Activated T-cell treated with anti-CD3 and anti-CD28 coated beads, Interleukin-2, amount 50 U/mL, for 24 hours (primary cell): Measurements from ENCODE around the gene FBXO44.

Experiments
- DNase-seq: peaks from one replicate; pipeline ENCODE4 v3.0.0-alpha.2; 2020
- H3K27ac Mint-ChIP-seq: 2 replicates; pipeline ENCODE4 v1.8.0; 2020; ENCODE audit warnings: mild to moderate bottlenecking, mixed read lengths
- H3K27me3 Mint-ChIP-seq: 2 replicates; pipeline ENCODE4 v1.8.0; 2020; ENCODE audit warnings: mixed read lengths
- H3K36me3 Mint-ChIP-seq: 2 replicates; pipeline ENCODE4 v1.8.0; 2020; ENCODE audit warnings: low read depth, mixed read lengths
- H3K4me1 Mint-ChIP-seq: 2 replicates; pipeline ENCODE4 v1.8.0; 2020; ENCODE audit warnings: low read depth, mixed read lengths
- H3K4me3 Mint-ChIP-seq: 2 replicates; pipeline ENCODE4 v1.8.0; 2020; ENCODE audit warnings: mild to moderate bottlenecking, moderate library complexity, mixed read lengths
- H3K9me3 Mint-ChIP-seq: 2 replicates; pipeline ENCODE4 v1.8.0; 2020; ENCODE audit warnings: mixed read lengths

Gene FBXO44

DNA sequence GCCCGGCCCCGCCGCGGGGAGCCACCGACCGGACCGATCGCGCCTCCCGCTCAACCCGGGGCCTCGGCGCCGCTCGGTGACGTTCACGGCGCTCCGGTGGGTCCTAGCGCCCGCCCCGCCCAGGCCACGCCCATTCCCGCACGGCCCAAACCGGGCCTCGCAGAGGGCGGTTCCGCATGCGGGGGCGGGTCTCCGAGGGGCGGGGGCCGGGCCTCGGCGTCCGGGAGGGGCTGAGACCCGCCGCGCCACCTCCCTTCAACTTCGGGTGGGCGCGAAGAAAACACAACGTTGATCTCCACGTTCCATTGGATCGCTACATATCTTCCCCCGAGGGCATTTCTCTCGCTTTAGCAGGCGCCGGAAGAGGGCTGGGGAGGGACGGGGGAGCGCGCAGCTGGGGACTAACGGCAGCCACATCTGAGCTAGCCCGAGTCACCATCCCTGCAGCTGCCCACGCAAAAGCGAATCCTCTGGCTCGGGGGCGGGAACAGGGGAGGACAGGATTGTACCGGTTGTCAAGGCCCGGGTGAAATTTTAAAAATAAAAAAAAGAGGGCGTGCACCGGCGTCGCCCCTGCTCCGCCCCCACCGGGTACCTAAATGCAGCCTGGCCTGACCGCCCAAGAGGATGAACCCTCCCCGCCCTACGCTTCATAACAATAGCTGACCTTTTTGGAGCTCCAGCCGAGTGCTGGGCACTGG is 26.5 kb downstream of the FBXO44 start, which contains the start of gene MAD2L2:
Gene MAD2L2 (minus strand): TSS at position 78 of the 701 bp plus-strand sequence. CDS start 547 bp downstream, outside the sequence.
- H3K36me3 Mint-ChIP-seq: peaks cover 29% of the 10 kb centered on the region
- DNase-seq: peak; percentile 95
- peak within 1 kb of the TSS; percentile 95 for H3K27ac Mint-ChIP-seq
- H3K9me3 Mint-ChIP-seq: no peaks in the 10 kb centered on the region
- peaks cover 19% of the 10 kb centered on the region for H3K4me1 Mint-ChIP-seq
- H3K4me3 Mint-ChIP-seq: peak within 1 kb of the TSS; percentile 87
- peaks cover 2% of the 10 kb centered on the region for H3K27me3 Mint-ChIP-seq

- DNase-seq: no peak
- Mint-ChIP-seq H3K4me3 (peak overlapping the region; percentile 87), H3K27me3 (peaks cover 3% of the 10 kb centered on the region), H3K36me3 (peaks cover 21% of the 10 kb centered on the region), H3K4me1 (peaks cover 19% of the 10 kb centered on the region), H3K9me3 (no peaks in the 10 kb centered on the region), H3K27ac (no peak overlapping the region)
Observed at GRCh38 chr1:11682287-11682771, 27.7 kb downstream of the FBXO44 start.

GRCh38 chr1:11682799-11683198 is 28.1 kb downstream of the FBXO44 start:
- Mint-ChIP-seq H3K27ac (no peak overlapping the region), H3K9me3 (no peaks in the 10 kb centered on the region), H3K4me3 (no peak overlapping the region), H3K36me3 (peaks cover 16% of the 10 kb centered on the region), H3K4me1 (peaks cover 19% of the 10 kb centered on the region), H3K27me3 (peaks cover 6% of the 10 kb centered on the region)
- no peak for DNase-seq

- H3K27ac Mint-ChIP-seq: no peak overlapping the region
- H3K4me1 Mint-ChIP-seq: peaks cover 16% of the 10 kb centered on the region
- H3K36me3 Mint-ChIP-seq: peaks cover 9% of the 10 kb centered on the region
- no peak for DNase-seq
- H3K4me3 Mint-ChIP-seq: no peak overlapping the region
- H3K9me3 Mint-ChIP-seq: no peaks in the 10 kb centered on the region
- peaks cover 14% of the 10 kb centered on the region for H3K27me3 Mint-ChIP-seq
Observed at GRCh38 chr1:11684070-11684469, 29.4 kb downstream of the FBXO44 start.

DNA sequence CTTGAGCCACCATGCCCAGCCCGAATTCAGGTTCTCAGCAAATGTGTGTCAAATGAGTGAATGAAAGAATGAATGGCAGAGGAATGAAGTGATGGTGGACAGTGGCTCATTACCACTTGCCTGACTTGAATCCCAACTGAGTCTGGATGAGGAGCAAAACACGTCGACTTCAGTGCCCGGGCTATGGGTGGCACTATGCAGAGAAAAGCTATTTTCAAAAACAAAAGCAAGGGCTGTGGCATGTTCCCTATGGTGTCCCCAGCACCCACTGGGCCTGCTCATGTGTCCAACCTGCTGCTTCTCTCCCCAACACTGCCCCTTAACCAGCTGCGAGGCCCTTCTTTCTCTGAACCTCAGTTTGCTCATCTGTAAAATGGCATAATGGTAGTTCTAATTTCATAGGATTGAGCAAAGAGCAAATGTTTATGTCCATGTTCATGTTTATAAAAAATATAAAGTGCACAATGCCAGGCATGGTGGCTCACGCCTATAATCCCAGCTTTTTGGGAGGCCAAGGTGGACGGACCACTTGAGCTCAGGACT is 30.6 kb downstream of the FBXO44 start:
- Mint-ChIP-seq H3K36me3 (peaks cover 5% of the 10 kb centered on the region), H3K4me3 (no peak overlapping the region), H3K4me1 (peaks cover 9% of the 10 kb centered on the region), H3K27ac (no peak overlapping the region), H3K9me3 (no peaks in the 10 kb centered on the region), H3K27me3 (peaks cover 22% of the 10 kb centered on the region)
- no peak for DNase-seq

GRCh38 chr1:11688506-11688905 is 33.8 kb downstream of the FBXO44 start:
- Mint-ChIP-seq H3K4me1 (peaks cover 21% of the 10 kb centered on the region), H3K4me3 (no peak overlapping the region), H3K27me3 (peaks cover 43% of the 10 kb centered on the region), H3K27ac (no peak overlapping the region), H3K36me3 (no peaks in the 10 kb centered on the region), H3K9me3 (no peaks in the 10 kb centered on the region)
- no peak for DNase-seq

DNA sequence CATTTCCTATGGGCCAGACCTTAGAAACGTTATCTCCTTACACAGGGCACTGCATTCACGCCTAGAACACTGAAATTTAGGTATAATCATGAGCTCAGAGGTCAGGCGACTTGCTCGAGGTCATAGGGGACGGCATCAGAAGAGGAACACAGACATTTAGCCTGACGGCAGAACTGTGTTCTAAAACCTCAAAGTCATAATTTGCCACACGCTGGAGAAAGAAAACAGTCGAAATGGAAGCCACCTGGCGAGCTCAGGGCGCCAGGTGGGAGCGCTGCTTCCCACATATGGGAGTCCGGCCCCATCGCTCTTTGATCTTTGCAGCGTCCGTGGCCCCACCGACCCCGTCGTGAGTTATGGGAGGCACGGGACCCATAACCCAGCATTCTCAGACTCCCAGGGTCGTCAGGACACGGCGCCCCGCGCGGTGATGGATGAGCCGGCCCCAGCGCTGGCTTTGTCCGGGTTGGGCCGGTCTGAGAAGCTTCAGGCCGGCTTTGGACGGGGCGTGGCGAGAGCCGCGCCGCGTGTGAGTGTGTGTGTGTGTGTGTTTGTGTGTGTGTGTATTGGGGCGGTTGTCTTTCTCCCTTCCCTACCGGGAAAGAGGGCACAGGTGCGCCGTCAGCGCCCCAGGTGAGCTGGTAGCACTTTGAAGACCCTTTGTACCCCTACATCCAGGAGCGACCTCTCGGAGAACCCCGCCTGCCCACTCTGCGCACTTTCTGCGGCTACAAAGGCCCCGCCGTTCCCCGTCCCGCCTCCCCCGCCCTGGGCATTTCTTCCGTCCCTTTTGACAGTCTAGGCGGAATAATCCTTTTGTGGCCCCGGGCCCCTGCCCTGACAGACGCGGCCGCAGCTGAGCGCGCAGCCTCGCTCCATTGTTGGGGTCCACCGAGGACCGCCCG is 36.0 kb downstream of the FBXO44 start:
- no peak overlapping the region for H3K27ac Mint-ChIP-seq

DNA sequence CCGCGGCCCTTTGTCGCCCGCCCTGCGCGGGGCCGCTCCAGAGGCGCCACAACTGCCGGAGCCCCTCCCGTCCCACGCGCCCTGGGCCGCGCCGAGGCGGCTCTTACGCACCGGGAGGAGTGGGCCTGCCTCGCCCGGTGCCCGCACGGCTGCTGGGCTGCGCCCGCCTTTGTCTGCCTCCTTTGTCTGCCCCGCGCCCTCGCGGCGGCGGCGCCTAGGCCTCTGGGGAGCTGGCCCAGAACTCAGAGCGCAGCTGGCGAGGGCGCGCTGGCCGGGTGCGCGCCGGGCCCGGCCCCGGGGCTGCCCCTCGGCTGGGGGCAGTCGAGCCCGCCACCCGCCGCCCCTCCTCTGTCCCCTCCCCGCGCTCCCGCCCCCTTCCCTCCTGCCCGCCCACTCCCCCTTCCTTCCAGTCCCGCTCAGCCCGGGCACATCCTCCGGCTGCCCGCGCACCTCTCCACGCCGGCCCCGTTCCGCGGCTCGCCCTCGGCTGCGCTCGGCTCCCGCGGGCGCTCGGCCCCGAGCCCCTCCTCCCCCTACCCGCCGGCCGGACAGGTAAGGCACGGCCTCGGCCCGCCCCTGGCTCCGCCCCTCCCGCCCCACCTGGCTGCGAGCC is 36.7 kb downstream of the FBXO44 start, which contains the start of gene DRAXIN:
Gene DRAXIN (plus strand): TSS at position 409 of the 613 bp plus-strand sequence. CDS start 14,549 bp downstream, outside the sequence.
- no peak within 1 kb of the TSS for H3K27ac Mint-ChIP-seq
- H3K4me3 Mint-ChIP-seq: peak within 1 kb of the TSS; percentile 59
- DNase-seq: peak; percentile 41
- peaks cover 23% of the 10 kb centered on the region for H3K4me1 Mint-ChIP-seq
- peaks cover 46% of the 10 kb centered on the region for H3K27me3 Mint-ChIP-seq
- no peaks in the 10 kb centered on the region for H3K9me3 Mint-ChIP-seq
- no peaks in the 10 kb centered on the region for H3K36me3 Mint-ChIP-seq

More for the DNA sequence above, 36.0 kb downstream of the FBXO44 start:
- no peaks in the 10 kb centered on the region for H3K9me3 Mint-ChIP-seq
- DNase-seq: no peak
- H3K4me1 Mint-ChIP-seq: peaks cover 23% of the 10 kb centered on the region
- H3K27me3 Mint-ChIP-seq: peaks cover 49% of the 10 kb centered on the region
- peak overlapping the region; percentile 46 for H3K4me3 Mint-ChIP-seq
- H3K36me3 Mint-ChIP-seq: no peaks in the 10 kb centered on the region

- peak overlapping the region; percentile 59 for H3K4me3 Mint-ChIP-seq
- H3K27me3 Mint-ChIP-seq: peaks cover 46% of the 10 kb centered on the region
- H3K4me1 Mint-ChIP-seq: peaks cover 23% of the 10 kb centered on the region
- no peaks in the 10 kb centered on the region for H3K36me3 Mint-ChIP-seq
- DNase-seq: peak; percentile 37
- H3K9me3 Mint-ChIP-seq: no peaks in the 10 kb centered on the region
- no peak overlapping the region for H3K27ac Mint-ChIP-seq
Observed at GRCh38 chr1:11691928-11692711, 37.4 kb downstream of the FBXO44 start.

GRCh38 chr1:11693024-11693590 is 38.4 kb downstream of the FBXO44 start:
- H3K27me3 Mint-ChIP-seq: peaks cover 40% of the 10 kb centered on the region
- no peak overlapping the region for H3K27ac Mint-ChIP-seq
- H3K9me3 Mint-ChIP-seq: no peaks in the 10 kb centered on the region
- H3K36me3 Mint-ChIP-seq: no peaks in the 10 kb centered on the region
- peak; percentile 59 for DNase-seq
- H3K4me3 Mint-ChIP-seq: no peak overlapping the region
- peaks cover 27% of the 10 kb centered on the region for H3K4me1 Mint-ChIP-seq

DNA sequence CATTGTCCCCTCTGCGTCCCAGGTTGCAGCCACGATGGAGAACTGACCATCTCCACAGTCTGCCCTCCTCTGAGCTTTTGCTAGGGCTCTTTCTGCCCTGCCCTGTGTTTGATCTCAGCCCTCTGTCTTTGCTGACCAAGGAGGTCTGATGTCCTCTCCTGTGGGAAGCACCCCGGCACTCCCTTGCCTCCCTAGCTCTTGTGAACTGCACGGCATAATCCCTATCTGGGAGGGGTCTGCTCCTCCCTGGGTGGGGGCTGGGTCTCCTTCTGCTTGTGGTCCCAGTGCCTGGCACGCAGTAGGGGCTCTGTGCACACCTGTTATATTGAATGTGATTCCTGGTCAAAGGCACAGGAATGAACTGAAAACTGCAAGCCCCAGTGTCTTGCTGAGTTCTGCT is 39.2 kb downstream of the FBXO44 start:
- peaks cover 35% of the 10 kb centered on the region for H3K27me3 Mint-ChIP-seq
- no peak overlapping the region for H3K27ac Mint-ChIP-seq
- DNase-seq: no peak

DNA sequence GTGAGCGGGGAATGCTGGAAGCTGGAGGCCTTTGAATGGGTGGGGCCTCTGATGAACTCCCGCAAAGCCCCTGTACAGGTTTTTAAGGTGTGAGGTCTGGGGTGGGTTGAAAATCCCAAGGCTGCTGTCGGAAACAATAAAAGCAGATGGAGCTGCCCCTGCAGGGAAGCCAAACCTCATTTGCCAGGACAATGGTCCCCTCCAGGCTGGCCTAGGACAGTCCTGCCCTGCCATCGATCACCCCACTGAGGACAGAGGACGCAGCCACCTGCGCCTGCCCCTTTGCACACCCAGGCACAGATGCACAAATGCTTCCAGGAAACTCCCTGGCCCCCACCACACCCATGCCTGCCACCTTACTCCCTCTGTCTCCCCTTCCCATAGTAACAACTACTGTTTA is 41.2 kb downstream of the FBXO44 start:
- Mint-ChIP-seq H3K27me3 (peaks cover 25% of the 10 kb centered on the region), H3K4me3 (no peak overlapping the region), H3K36me3 (no peaks in the 10 kb centered on the region), H3K9me3 (no peaks in the 10 kb centered on the region), H3K4me1 (peaks cover 19% of the 10 kb centered on the region), H3K27ac (no peak overlapping the region)
- DNase-seq: no peak

More for the DNA sequence above, 39.2 kb downstream of the FBXO44 start:
- Mint-ChIP-seq H3K9me3 (no peaks in the 10 kb centered on the region), H3K4me3 (no peak overlapping the region), H3K4me1 (peaks cover 27% of the 10 kb centered on the region), H3K36me3 (no peaks in the 10 kb centered on the region)

DNA sequence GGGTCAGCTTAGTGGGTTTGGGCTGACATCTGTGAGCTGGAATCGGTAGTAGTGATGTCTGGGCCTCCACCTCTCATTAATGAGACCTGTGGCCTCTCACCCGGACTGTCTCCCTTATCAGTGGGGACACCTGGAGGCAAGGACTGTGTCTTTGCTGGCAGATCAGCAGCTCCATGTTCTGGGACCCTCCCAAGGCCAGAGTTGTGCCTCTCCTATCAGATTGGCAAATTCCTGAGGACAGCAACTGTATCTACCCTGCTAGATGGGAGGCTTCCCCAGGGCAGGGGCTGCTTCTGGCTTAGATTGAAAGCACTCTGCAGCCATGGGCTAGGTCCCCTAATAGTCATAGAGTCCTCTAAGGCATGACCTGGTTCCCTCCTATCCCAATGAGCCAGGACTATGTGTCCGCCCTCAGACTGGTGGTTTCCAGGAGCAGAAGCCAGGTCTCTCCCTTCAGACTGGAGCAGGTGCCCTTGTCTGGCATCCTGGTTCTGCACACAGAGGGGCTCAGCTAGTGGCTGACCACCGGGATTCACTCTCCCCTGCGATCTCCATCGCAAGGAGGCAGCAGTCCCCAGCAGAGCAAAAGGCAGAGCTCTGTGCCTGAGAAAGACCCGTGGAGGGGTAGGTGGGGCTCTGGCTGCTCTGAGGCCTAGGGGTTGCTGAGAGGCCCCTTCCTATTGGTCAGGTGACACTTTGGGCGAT is 42.7 kb downstream of the FBXO44 start:
- DNase-seq: no peak
- no peak overlapping the region for H3K27ac Mint-ChIP-seq
- H3K4me3 Mint-ChIP-seq: no peak overlapping the region
- H3K9me3 Mint-ChIP-seq: no peaks in the 10 kb centered on the region
- peaks cover 16% of the 10 kb centered on the region for H3K4me1 Mint-ChIP-seq
- H3K27me3 Mint-ChIP-seq: peaks cover 20% of the 10 kb centered on the region
- no peaks in the 10 kb centered on the region for H3K36me3 Mint-ChIP-seq
